Effector memory CD4-positive, alpha-beta T cell (primary cell): ENCODE data around the gene NOC4L.
"Not testable (repeated sequence)": the region's sequence is repeated elsewhere in the genome, so short reads cannot be mapped to it uniquely, and the experiment has no call there.

Experiments
- DNase-seq, 3 donors: peaks; one replicate each; pipeline ENCODE4 v3.0.0-alpha.2; 2020
- H3K27ac ChIP-seq: 2 replicates; pipeline ENCODE4 v1.7.0; 2013; ENCODE audit warnings: mild to moderate bottlenecking, low read length, moderate library complexity; ENCODE audit not compliant: insufficient read depth, poor library complexity, severe bottlenecking
- H3K27me3 ChIP-seq: replicated peaks from 2 replicates; pipeline ENCODE4 v1.7.0; 2013; ENCODE audit warnings: mild to moderate bottlenecking, low read length; ENCODE audit not compliant: insufficient read depth, control insufficient read depth, poor library complexity, severe bottlenecking
- H3K36me3 ChIP-seq: 2 replicates; pipeline ENCODE4 v1.7.0; 2013; ENCODE audit warnings: mild to moderate bottlenecking, low read length, moderate library complexity; ENCODE audit not compliant: control insufficient read depth, insufficient read depth
- H3K4me1 ChIP-seq: 2 replicates; pipeline ENCODE4 v1.7.0; 2013; ENCODE audit warnings: low read length, mild to moderate bottlenecking; ENCODE audit not compliant: control insufficient read depth, insufficient read depth, poor library complexity, severe bottlenecking
- H3K4me3 ChIP-seq: 2 replicates; pipeline ENCODE4 v1.7.0; 2013; ENCODE audit warnings: low read length, low read depth, mild to moderate bottlenecking; ENCODE audit not compliant: insufficient read depth, poor library complexity, severe bottlenecking
- H3K9me3 ChIP-seq: 2 replicates; pipeline ENCODE4 v1.7.0; 2013; ENCODE audit warnings: mild to moderate bottlenecking, low read length, moderate library complexity; ENCODE audit not compliant: control insufficient read depth

NOC4L gene

DNA sequence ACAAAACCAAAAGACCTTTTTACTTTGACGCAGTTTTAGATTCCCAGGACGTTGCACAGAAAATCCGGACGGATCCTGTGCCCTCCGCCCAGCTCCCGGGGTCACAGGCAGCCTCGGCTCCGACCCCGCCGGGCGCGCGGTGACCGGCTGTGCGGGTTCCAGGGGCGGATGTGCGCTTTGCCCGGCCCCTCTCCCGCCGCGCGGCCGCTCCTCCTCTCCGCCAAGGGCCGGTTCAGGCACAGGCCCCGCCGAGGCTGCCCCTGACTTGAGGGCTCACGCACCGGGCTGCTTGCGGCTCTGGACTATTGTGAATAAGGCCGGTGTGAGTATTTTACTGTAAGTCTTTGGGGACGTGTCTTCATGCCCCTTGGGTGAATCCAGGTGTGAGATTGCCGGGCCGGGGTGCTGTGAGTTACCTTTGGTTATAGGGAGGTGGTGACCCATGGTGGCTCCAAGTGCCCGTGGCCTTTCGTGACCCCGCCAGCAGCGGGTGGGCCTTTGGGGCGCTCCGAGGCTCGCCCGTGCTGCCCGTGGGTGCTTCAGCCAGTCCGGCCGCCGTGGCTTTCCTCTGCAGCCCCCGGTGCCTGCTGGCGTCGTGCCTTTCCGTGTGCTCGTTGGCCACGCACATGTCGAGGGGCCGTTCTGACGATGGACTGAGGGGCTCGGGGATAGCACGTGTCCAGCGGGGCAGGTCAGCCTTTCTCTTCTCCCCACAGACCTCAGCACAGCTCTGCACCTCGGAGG, 45.9 kb downstream of the NOC4L start:
- peak overlapping the region; percentile 82 for H3K4me3 ChIP-seq
- H3K4me1 ChIP-seq = peaks cover 40% of the 10 kb centered on the region
- peak overlapping the region; percentile 85 for H3K27ac ChIP-seq
- no peaks in the 10 kb centered on the region for H3K27me3 ChIP-seq
- peak in 1 of 3 donors; percentile 16 for DNase-seq
- H3K9me3 ChIP-seq = no peaks in the 10 kb centered on the region
- no peaks in the 10 kb centered on the region for H3K36me3 ChIP-seq

DNA sequence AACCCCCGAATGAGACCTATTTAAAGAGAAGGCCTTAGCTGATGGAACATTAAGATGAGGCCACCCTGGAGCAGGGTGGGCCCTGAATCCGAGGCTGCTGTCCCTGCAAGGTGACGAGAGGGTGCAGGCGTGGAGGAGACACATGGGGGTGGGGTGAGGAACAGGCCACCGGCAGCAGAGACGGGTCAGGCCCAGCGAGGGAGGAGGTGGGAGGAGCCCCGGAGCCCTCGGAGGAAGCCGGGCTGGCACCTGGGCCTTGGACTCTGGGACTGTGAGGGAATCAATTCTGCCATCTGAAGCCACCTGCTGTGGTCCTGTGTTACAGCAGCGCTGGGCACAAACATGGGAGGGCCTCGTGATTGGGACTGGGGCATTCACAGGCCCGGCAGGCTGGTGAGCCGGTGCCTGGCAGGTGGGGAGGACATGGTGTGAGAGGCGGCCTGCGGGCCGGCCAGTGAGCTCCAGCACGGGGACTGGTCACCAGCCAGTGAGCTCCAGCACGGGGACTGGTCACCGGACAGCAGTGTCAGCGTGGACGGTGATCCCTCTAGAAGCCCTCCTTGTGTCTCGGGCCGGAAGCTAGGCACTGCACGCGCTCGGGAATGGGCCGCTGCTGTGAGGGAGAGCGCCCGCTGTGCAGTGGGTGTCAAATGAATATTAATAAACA, 46.7 kb downstream of the NOC4L start:
- Histone ChIP-seq H3K27me3 (no peaks in the 10 kb centered on the region), H3K4me1 (peaks cover 40% of the 10 kb centered on the region), H3K27ac (no peak overlapping the region), H3K4me3 (peak overlapping the region; percentile 82), H3K36me3 (no peaks in the 10 kb centered on the region), H3K9me3 (no peaks in the 10 kb centered on the region)
- no peak for DNase-seq

DNA sequence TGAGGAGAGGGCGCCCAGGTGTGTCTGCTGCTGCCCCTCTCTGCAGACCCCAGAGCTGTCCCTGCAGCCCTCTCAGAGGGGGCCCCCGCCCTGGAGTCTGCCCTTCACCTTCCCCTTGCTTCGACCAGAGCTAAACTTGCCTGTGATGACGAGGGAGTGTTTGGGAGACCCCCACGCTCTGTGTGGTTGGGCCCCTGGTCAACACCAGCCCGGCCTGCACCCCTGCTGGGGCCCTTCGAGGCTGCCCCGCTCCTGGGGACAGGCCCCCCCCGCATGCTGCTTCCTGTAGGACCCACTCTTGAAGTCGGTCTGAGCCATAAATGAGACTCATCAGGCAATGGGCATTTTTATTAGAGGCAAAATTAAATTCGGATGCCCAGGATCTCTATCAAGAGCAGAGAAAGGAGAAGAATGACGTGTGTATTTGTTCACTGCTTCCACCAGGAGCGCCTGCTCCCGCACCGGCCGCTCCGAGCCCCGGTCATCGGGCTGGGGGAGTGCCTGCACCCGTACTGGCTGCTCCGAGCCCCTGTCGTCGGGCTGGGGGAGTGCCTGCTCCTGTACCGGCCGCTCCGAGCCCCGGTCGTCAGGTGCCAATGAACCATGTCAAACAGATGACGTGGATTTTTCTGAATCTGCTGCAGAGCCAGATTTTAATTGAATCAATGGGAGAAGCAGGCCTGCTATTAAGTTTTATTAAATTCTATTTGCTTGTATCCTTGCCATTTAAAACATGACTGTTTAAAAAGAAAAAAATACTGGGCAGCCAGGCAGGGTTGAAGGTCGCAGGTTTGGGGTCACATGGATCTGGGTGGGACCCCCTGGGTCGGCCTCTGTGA, 47.7 kb downstream of the NOC4L start:
- peaks cover 32% of the 10 kb centered on the region for H3K4me1 ChIP-seq
- no peaks in the 10 kb centered on the region for H3K27me3 ChIP-seq
- no peak overlapping the region for H3K27ac ChIP-seq
- no peak for DNase-seq
- H3K9me3 ChIP-seq = no peaks in the 10 kb centered on the region
- H3K4me3 ChIP-seq = no peak overlapping the region
- no peaks in the 10 kb centered on the region for H3K36me3 ChIP-seq

DNA sequence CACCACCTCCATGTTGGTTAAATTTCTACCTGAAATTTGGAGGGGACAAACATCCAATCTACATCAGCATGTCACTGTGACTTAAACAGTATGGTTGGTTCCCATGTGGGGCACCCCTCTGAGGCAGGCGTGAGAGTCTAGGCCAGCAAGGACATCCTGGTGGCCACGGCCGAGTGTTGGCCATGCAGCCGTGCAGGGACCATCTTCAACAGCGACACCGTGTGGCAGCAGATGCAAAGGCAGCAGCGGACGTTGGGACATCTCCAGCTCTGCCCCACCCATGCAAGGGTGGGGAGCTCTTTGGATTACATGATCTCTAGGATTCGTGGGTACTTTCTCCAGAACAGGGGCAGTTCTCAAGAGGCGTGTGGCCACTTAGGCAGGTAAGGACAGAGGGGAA, 49.8 kb downstream of the NOC4L start:
- no peaks in the 10 kb centered on the region for H3K9me3 ChIP-seq
- no peak overlapping the region for H3K4me3 ChIP-seq
- peaks cover 14% of the 10 kb centered on the region for H3K4me1 ChIP-seq
- DNase-seq = no peak
- H3K27me3 ChIP-seq = no peaks in the 10 kb centered on the region
- no peak overlapping the region for H3K27ac ChIP-seq
- H3K36me3 ChIP-seq = no peaks in the 10 kb centered on the region

DNA sequence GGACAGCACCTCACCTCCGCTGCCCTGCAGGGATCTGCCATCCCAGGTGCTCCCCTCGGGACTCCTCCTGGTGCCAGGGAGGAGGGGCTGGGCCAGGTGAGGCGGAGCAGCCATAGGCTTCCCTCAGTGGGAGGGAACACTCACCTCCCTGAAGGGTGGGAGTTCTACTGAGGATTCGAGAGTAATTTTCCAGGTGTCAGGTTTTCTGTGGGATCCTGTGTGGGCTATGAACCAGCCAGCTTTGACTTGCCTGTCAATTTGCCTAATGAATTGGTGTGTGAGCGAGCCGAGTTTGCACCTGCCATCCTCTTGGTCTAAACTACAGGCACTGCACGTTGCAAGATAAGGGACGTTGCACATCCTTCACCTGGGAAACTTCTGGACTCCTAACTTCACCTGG, 50.3 kb downstream of the NOC4L start:
- no peaks in the 10 kb centered on the region for H3K9me3 ChIP-seq
- no peaks in the 10 kb centered on the region for H3K36me3 ChIP-seq
- H3K27ac ChIP-seq = no peak overlapping the region
- DNase-seq = no peak
- H3K27me3 ChIP-seq = no peaks in the 10 kb centered on the region
- peaks cover 12% of the 10 kb centered on the region for H3K4me1 ChIP-seq
- H3K4me3 ChIP-seq = no peak overlapping the region

- H3K4me1 ChIP-seq, H3K9me3 ChIP-seq, H3K4me3 ChIP-seq, H3K27me3 ChIP-seq, H3K27ac ChIP-seq, DNase-seq, H3K36me3 ChIP-seq: not testable (repeated sequence)
These were observed 51.0 kb downstream of the NOC4L start for GRCh38 chr12:132195242-132195641.

DNA sequence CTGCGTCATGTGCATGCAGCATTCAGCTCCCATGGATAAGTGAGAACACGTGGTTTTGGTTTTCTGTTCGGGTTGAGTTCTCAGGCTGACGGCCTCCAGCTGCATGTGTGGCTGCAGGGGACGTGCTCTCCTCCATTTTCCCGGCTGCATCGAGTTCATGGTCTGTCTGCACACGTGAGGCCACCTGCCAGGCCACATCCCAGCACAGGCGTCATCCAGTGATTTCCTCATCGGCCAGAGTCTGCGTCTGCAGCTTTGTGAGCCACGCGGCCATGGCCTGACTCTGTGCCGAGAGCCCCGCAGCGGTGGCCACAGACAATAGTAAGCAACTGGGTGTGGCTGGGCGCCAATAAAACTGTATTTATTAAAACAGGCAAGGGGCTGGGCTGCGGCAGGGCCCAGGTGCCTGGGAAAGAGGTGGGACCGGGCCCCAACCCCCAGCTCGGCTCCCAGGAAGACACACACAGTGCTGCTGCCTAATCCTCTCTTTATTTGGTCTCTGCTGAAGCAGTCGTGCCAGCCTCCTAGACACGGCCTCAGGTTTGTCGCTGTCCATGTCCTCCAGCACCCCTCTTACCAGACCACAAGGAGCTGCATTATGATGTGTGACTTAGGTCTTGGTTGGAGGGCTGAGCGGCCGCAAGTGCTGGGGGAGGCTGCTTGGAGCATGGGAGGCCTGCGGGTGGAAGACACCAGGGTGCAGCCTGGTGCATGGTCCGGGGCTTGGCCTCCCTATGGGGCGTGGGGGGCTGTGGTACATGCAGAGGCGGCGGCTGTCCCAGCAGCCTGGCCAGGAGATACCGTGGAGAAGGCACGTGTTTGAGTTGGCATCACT, 52.0 kb downstream of the NOC4L start:
- no peak for DNase-seq

GRCh38 chr12:132196873-132197390, 52.7 kb downstream of the NOC4L start:
- H3K4me1 ChIP-seq = no peaks in the 10 kb centered on the region
- no peaks in the 10 kb centered on the region for H3K27me3 ChIP-seq
- no peaks in the 10 kb centered on the region for H3K36me3 ChIP-seq
- no peaks in the 10 kb centered on the region for H3K9me3 ChIP-seq
- H3K27ac ChIP-seq = no peak overlapping the region
- DNase-seq = no peak
- no peak overlapping the region for H3K4me3 ChIP-seq

More for the DNA sequence above, 52.0 kb downstream of the NOC4L start:
- Histone ChIP-seq H3K27ac (no peak overlapping the region), H3K9me3 (no peaks in the 10 kb centered on the region), H3K36me3 (no peaks in the 10 kb centered on the region), H3K4me1 (no peaks in the 10 kb centered on the region), H3K27me3 (no peaks in the 10 kb centered on the region), H3K4me3 (no peak overlapping the region)

- no peak overlapping the region for H3K4me3 ChIP-seq
- H3K27me3 ChIP-seq = no peaks in the 10 kb centered on the region
- DNase-seq = no peak
- H3K27ac ChIP-seq = no peak overlapping the region
- H3K36me3 ChIP-seq = no peaks in the 10 kb centered on the region
- no peaks in the 10 kb centered on the region for H3K4me1 ChIP-seq
- no peaks in the 10 kb centered on the region for H3K9me3 ChIP-seq
These were observed 53.5 kb downstream of the NOC4L start for GRCh38 chr12:132197581-132198354.
